Measurements from ENCODE around the gene CCDC73. TPM values are rescaled to one million over a fixed set of nuclear protein-coding genes. Genes with fewer than 3 reads are reported as not detected.

CCDC73 gene
- total RNA-seq, 4 donors from 2014 or later = not detected

- 96% methylated on average over 2 of the region's 2 CpGs for WGBS
- intact Hi-C loops (cut with DNase I) = no loop called here
- TF ChIP-seq CTCF (IDR thresholded peaks at IDR 0.05) (no peak), POLR2A (IDR thresholded peaks at IDR 0.05; ENCODE audit: low read depth) (no peak)
Measured at GRCh38 chr11:32838505-32839274, 44.2 kb upstream of the CCDC73 start.

DNA sequence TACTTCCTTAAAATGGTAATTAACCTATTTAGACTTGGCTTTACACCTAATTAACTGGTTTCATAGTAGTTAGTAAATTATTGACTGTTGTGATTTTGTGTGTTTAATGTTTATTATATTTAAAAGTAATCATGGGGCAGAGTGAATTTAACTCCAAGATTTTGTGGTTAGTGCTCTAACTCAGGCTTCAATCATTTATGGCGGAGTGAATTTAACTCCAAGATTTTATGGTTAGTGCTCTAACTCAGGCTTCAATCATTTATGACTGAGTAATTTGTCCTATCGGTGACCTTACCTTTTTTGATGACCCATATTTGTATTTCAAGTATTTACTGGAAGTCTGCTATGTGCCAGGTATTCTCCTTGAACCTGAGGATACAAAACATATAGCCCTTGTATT, 42.5 kb upstream of the CCDC73 start:
- no peaks in the 10 kb centered on the region for H3K4me1 ChIP-seq
- 85% methylated on average over 2 of the region's 2 CpGs for WGBS
- no peak overlapping the region for H3K4me3 ChIP-seq
- no peaks in the 10 kb centered on the region for H3K36me3 ChIP-seq
- no peak for DNase-seq (ENCODE audit: extremely low spot score)
- H3K27ac ChIP-seq (replicated peaks in 1 of 4) = no peak overlapping the region
- H3K27me3 ChIP-seq = peaks cover 0 to 3% (median 0%) of the 10 kb centered on the region in 4 donors
- no peak for TF ChIP-seq POLR2AphosphoS5 (IDR thresholded peaks at IDR 0.05)
- TF ChIP-seq CTCF (IDR thresholded peaks at IDR 0.05) = no peak
- intact Hi-C loops (cut with DNase I) = no loop called here
- no peaks in the 10 kb centered on the region for H3K9me3 ChIP-seq

More at GRCh38 chr11:32838505-32839274, 44.2 kb upstream of the CCDC73 start:
- Histone ChIP-seq H3K27ac (replicated peaks in 1 of 4) (no peak overlapping the region), H3K4me1 (no peaks in the 10 kb centered on the region), H3K36me3 (no peaks in the 10 kb centered on the region), H3K9me3 (no peaks in the 10 kb centered on the region), H3K27me3 (no peaks in the 10 kb centered on the region), H3K4me3 (no peak overlapping the region)
- DNase-seq (ENCODE audit: extremely low spot score) = peak; percentile 39

DNA sequence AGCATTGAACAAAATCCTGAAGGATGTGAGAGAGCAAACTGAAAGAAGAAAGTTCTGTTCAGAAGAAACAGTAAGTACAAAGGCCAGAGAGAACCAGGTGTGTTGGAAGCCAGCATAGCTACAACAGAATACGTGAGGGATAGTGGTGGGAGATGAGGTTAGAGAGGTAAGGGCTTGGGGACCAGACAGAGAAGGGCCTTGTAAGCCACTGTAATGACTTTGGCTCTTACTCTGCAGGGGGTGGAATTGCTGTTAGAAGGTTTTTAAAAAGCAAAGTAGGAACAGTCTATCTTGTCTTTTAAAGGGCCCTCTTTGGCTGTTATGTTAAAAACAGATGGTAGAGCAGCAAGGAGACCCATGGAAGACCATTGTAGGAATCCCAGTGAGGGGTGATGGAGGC, 39.5 kb upstream of the CCDC73 start:
- Histone ChIP-seq H3K4me3 (no peak overlapping the region), H3K4me1 (peaks cover 5 to 17% (median 13%) of the 10 kb centered on the region in 4 donors), H3K9me3 (no peaks in the 10 kb centered on the region), H3K27ac (replicated peaks in 1 of 4) (no peak overlapping the region), H3K36me3 (no peaks in the 10 kb centered on the region), H3K27me3 (peaks cover 0 to 31% (median 10%) of the 10 kb centered on the region in 4 donors)
- intact Hi-C loops (cut with DNase I) = no loop called here
- 78% methylated on average over 1 of the region's 1 CpG for WGBS
- no peak for TF ChIP-seq CTCF (IDR thresholded peaks at IDR 0.05)
- no peak for TF ChIP-seq POLR2A (IDR thresholded peaks at IDR 0.05; ENCODE audit: low read depth)
- no peak for TF ChIP-seq POLR2AphosphoS5 (IDR thresholded peaks at IDR 0.05)
- TF ChIP-seq EP300 (IDR thresholded peaks at IDR 0.05) = no peak
- no peak for DNase-seq (ENCODE audit: extremely low spot score)

GRCh38 chr11:32831221-32831620, 36.8 kb upstream of the CCDC73 start:
- H3K27ac ChIP-seq (replicated peaks in 1 of 4) = no peak overlapping the region
- 64% methylated on average over 3 of the region's 3 CpGs for WGBS
- DNase-seq (ENCODE audit: extremely low spot score) = no peak
- intact Hi-C loops (cut with DNase I) = no loop called here
- H3K9me3 ChIP-seq = no peaks in the 10 kb centered on the region
- H3K4me1 ChIP-seq = peaks cover 5 to 18% (median 13%) of the 10 kb centered on the region in 4 donors
- H3K27me3 ChIP-seq = peaks cover 0 to 31% (median 10%) of the 10 kb centered on the region in 4 donors
- H3K36me3 ChIP-seq = no peaks in the 10 kb centered on the region
- TF ChIP-seq POLR2AphosphoS5 (IDR thresholded peaks at IDR 0.05) (no peak), EP300 (IDR thresholded peaks at IDR 0.05) (no peak), CTCF (IDR thresholded peaks at IDR 0.05) (no peak), POLR2A (IDR thresholded peaks at IDR 0.05; ENCODE audit: low read depth) (no peak)
- H3K4me3 ChIP-seq = no peak overlapping the region

- Histone ChIP-seq H3K27me3 (peaks cover 0 to 31% (median 10%) of the 10 kb centered on the region in 4 donors), H3K27ac (replicated peaks in 1 of 4) (no peak overlapping the region), H3K4me3 (peak overlapping the region in 3 of 4 donors; percentile 62 to 71 (median 62)), H3K36me3 (no peaks in the 10 kb centered on the region), H3K9me3 (no peaks in the 10 kb centered on the region), H3K4me1 (peaks cover 5 to 18% (median 13%) of the 10 kb centered on the region in 4 donors)
- 82% methylated on average over 9 of the region's 9 CpGs for WGBS
- DNase-seq (ENCODE audit: extremely low spot score) = no peak
- intact Hi-C loops (cut with DNase I) = no loop called here
- no peak for TF ChIP-seq CTCF (IDR thresholded peaks at IDR 0.05)
- TF ChIP-seq POLR2AphosphoS5 (IDR thresholded peaks at IDR 0.05) = no peak
- TF ChIP-seq POLR2A (IDR thresholded peaks at IDR 0.05; ENCODE audit: low read depth) = no peak
- TF ChIP-seq EP300 (IDR thresholded peaks at IDR 0.05) = no peak
Measured at GRCh38 chr11:32830796-32831195, 36.3 kb upstream of the CCDC73 start.

All from esophagus muscularis mucosa (tissue), 4 donors.